Fibroblast of skin of scalp (primary cell): Measurements from ENCODE around the gene PCNX1.
"Not testable (repeated sequence)": the region's sequence is repeated elsewhere in the genome, so short reads cannot be mapped to it uniquely, and the experiment has no call there.

Source experiments
- DNase-seq: peaks from one replicate; pipeline ENCODE4 v3.0.0-alpha.2; 2013

Gene PCNX1

DNA sequence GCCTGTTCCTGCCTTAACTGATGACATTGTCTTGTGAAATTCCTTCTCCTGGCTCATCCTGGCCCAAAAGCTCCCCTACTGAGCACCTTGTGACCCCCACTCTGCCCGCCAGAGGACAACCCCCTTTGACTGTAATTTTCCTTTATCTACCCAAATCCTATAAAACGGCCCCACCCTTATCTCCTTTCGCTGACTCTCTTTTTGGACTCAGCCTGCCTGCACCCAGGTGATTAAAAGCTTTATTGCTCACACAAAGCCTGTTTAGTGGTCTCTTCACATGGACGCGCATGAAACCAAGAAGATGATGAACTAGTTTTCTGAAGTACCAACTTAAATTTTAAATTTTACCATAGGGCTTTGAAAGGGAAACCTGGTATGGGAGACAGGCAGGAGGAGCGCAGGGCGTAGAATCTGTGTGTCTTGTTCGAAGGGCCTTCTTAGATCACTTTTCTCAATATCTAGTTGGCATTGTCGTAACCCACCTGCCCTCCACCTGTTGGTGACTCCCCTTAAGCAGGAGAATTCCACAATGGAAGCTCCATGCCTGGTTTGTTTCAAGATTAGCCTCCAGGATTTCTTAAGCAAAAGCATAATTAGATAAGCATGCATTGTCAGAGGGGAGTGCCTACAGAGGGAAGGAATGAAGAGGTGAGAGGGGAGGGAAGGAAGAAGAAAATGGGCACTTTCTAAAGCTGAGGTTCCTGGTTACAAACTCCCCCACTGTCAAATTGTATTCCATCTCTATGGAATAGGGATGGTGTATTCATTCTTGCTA, 222.6 kb downstream of the PCNX1 start:
- not testable (repeated sequence) for DNase-seq

DNA sequence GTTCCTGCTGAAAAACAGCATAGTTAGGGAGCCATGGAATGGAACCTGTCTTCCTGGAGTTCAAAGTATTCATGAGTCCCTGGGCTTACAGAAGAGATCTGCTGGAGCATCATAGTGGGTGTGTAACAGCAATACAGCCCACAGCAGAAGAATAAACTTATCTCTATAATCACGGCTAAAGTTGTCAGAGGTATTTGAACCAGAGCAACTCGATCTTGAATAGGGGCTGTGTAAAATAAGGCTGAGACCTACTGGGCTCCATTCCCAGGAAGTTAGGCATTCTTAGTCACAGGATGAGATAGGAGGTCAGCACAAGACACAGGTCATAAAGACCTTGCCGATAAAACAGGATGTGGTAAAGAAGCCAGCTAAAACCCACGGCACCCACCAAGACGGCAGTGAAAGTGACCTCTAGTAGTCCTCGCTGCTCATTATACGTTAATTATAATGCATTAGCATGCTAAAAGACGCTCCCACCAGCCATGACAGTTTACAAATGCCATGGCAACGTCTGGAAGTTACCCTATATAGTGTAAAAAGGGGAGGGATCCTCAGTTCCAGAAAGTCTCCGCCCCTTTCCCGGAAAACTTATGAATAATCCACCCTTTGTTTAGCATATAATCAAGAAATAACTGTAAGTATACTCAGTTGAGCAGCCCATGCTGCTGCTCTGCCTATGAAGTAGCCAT, 223.4 kb downstream of the PCNX1 start:
- DNase-seq = peak; percentile 23

DNA sequence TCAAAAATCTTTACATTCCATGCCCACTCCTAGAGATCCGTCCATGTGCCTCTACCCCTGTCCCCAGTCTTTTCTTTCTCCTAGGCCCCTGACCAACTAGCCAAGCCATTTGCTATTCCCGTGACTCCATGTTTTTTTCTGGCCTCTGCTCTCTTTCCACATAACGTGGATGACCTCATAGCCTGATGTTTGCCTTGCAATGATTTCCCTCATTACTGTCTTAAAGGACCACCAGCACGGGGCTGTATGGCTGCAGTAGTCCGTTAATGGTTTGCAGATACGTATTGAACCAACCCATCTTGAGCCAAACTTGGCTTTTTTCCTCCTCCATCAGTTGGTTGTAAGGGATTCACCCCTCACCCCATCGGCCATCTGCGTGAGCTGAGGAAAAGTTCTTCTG, 226.0 kb downstream of the PCNX1 start:
- DNase-seq = no peak

DNA sequence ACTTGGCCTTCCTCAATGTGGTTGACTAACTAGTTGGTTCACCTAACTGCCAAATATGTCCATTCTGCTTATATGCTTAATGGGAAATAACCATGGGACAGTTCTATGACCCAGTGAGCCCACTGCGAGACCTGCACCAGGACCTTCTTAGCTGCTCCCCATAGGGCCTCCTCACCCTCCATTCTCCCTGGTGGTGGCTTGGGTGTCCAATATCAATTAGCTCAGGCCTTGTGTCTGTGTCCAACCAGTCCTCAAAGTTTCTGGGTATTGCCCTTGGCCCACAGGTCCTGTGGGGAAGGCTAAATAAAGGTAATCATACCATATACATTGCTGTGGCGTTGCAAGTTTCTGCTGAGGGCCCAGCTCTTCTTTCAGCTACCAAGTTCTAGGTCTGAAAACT, 228.2 kb downstream of the PCNX1 start:
- DNase-seq = no peak

DNA sequence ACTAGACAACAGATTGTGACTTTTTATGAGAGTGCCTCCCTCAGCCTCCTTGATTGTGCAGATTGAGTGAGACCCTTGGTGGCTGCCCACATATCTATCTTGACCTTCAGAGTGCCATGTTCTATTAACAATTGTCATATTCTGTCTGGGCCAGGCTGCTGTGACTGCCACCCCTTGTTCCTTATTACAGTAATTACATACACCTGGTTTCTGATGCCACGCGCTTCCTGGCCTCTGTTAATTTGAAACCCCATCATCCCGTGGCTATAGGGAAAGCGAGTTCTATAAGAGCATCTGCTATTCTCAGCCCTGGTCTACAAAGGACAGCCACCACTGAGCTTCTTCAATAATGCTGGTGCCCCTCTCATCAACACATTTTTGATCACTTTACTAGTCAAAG, 228.7 kb downstream of the PCNX1 start:
- no peak for DNase-seq

DNA sequence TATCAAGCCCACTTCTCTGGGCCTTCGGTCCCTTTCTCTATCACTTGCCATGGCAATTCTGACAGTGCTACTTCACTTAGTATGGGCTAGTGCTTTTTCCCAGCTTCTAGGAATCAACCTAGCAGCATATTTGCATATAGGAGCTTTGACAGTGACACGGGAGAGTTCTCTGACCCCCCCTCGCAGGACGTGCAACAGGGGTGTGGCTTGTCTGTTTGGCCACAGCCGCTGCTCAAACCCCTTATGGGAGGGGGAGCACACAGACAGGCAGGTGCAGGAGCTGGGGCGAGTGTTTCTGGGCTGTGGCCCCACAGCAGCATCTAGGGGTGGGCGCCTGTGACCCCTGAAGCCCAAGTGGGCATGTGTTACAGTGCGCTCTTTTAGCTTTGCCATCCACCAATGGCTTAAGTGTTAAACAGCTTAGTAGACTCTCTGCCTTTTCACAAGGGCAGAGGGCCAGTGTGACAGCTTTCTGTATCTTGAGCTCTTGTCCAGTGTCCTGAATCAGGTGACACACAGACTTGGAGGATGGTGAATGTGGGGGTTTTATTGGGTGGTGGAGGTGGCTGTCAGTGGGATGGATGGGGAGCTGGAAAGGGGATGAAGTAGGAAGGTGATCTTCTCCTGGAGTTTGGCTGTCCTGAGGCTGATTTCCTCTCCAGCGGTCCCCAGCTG, 229.3 kb downstream of the PCNX1 start:
- no peak for DNase-seq

DNA sequence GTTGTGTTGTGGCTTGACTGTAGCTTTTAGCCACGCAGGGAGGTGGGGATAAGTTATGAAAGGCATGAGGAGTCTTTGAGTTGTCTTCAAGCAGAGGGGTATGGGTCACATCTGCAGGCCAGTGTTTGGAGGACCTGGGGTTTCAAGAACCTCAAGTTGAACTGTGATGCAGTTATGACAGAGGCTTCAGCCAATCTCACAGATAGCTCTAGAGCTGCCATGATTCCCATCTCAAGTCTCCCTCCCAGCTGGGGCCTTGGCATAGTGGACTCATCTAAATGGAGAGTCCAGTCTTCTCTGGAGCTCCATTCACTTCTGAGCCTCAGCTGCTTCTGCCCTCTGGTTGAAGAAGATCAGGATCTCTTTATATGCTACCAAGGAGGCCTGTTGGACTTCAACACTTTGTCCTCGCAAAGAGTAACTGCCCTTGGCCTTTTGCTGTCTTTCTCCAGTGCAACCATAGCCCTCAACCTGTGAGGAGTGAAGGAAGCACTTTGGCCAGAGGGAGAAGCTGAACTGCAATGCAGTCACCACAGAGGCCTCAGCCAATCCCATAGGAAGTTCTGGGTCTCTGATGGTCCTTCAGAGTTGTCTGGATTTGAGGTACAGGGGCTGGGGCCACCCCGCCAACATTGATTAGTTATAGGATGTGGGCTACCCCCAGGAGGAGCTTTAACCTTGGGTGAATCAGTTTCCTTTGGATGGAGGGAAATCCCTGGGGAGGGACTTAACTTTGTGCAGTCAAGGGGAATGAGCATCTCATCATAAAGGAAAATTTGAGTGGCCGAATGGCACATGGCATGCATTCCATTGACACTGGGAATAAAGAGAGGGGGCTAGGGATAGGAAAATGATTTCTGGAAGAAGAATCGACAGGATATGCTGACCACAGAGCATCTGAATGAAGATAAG, 230.5 kb downstream of the PCNX1 start:
- peak; percentile 42 for DNase-seq

DNA sequence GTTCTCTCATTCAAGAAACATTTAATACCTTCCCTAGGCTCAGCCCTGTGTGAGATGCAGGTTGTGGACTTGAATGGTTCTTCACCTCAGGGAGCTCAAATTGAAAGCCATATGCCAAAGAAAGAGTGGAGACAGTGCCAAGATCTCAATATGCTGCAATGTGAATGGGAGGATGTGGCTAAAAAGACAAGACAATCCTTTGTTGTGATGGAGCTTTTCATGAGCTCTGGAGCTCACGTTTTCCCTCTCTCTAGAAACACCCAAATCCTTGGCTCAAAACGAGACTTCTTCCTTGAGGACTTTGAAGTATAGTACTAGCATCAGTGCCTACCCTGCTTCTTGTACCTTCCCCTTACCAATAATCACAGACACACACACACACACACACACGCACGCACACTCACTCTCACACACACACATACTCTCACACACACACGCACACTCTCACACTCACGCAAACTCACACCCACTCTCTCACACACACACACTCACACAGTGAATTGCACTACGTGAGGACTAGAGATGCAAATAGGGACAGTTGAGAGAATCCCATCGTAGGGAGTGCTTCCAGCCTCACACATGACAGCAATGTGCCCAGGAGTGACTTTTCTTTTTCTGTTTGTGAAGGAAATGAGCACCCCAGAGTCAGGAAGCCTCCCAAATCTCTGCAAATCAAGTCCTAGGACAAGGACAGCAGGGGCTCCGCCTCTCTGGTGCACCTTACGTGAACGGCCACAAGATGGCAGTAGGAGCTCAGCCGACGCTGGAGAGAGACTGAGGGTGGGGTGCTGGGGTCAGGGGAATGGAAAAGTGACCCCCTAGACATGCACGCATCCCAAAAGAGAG, 231.4 kb downstream of the PCNX1 start:
- peak; percentile 60 for DNase-seq

DNA sequence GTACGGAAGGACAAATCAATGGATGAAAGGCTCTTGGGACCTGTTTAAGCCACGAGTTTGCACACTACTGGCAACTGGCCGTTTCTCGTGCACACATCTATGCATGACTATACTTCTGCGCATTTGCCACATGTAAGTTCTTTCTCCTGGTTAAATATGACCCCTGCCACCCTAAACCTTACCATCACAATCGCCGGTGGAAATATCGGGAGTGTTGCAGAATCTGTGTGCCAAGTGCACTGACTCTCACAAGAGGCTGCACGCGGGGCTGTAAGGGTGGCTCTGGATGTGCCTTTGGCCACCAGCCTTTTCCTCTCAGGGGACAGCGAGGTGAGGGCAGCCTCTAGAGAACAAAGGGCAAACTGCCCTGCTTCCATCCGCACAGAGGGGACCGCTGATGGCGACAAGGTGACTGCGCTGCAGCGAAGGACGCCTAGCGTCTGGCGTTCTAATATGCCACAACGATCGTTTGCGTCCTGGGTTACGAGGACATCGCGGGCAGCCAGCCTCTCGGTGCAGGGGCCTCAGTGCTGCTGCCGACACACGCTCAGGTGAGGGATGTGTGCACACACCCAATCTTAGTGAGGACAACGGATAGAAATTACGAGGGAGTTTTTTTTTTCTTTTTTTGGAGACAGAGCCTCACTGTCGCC, 232.2 kb downstream of the PCNX1 start:
- no peak for DNase-seq

DNA sequence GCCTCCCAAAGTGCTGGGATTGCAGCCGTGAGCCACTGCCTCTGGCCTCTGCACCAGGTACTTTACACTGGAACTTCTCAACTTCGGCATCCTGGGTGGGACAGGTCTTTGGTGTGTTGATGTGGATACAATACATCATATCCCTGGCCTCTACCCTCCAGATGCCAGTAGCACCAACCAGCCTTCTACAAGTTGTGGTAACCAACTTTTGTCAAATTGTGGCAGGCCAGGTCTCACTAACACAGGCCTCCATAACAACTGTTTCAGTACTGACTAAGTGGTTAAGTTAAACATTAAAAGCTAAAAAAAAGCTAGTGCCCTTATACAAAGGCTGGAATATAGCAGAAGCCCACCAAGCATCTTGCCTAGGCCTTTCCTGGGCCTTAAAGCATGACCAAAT, 232.9 kb downstream of the PCNX1 start:
- no peak for DNase-seq

DNA sequence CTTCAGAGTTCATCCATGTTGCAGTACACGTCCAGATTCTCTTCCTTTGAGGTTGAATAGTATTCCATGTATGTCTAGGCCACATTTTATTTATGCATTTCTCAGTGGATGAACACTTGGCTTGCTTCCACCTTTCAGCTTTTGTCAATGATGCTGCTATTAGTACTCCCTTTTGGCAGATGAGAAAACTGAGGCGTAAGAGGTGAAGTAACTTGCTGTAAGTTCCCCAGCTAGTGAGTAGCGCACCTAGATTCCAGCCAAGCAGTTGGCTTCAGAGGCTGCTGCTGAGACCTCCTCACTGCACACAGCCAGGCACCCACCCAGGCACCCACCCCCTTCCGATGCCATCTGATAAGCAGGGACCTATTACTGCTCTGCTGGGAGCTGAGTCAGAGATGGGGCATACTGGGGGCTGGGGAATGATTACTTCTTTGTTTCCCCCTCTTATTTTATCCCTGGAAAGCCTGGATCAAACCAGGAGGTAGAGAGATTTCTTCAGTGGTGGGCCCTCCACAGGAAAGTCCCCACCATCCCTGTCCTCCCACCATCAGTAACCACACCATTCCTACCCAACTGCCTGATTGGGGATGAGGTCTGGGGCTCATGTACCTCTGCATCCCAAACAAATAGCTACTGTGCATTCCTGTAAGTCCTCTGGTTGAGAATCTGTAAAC, 234.6 kb downstream of the PCNX1 start:
- DNase-seq = peak; percentile 74

DNA sequence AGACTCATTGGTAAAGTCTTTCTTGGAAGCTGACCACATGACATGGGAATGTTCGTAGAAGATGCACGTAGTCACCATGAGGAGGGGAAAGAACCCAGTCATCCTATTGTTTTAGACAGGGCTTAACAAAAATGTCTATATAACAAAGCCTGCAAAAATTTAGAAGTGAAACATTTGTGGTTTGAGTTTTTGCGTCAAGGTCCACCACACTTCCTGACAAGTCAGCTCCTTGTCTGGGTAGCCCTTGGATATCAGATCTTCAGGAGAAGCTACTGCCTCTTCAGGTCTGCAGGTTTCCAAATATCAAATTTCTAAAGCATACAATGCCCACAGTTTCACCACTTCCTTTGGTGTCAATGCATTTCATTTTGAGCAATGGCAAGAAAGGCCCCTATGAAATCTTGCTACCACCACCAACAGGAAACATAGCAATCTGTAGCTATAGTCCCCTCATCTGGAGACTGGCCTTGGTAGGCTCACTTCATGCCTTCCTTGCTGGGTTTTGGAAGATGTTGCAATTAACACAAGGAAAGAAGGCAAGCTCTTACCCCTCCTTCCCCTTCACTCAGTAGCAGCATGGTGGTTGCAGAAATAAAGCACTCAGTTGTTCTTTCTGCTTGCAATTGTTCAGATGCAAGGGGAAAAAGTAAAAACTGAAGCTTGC, 235.2 kb downstream of the PCNX1 start:
- peak; percentile 92 for DNase-seq

DNA sequence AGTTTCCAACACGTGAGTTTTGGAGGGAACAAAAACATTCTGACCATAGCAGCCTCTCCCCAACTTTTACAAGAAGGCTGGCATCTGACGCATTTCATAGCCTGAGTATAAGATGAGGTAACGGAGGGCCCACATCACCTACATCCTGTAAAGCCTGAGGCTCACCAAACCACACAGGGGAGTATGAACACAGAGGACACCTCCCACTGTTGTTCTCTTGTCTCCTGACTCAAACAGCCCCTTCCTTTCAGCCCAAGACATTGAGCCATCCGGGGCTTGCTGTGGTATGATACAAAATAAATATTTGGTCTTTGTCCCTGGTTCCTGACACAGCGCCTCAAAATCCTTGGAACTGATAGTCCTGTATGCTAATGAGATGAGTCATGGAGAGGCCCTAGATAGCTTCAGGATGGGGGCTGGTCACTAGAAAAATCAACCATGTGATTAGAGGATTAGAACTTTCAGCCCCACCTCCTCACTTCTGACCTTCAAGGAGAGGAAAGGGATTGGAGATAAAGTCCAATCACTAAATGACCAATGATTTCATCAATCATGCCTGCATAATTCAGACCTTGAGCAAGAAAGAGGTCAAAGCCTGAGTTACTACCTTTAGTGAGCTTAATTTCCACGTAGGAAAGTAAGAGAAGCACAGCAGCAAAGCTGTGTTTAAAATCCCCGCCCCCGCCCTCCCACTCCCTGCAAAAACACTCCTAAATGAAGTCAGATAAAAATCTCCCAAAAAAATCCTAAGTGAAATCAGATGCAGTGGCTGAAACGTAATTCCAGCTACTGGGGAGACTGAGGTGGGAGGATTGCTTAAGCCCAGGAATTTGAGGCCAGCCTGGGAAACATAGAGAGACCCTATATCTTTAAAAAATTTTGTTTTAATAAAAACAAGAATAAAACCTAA, 236.4 kb downstream of the PCNX1 start:
- DNase-seq = peak; percentile 75

DNA sequence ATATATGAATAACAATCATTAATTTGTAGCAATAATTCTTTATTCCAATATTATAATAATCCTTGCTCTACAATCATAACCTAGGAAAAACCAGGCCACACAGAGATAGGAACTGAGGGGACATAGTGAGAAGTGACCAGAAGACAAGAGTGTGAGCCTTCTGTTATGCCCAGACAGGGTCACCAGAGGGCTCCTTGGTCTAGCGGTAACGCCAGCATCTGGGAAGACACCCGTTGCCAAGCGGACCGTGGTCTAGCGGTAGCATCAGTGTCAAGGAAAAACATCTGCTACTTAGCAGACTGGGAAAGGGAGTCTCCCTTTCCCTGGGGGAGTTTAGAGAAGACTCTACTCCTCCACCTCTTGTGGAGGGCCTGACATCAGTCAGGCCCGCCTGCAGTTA, 240.1 kb downstream of the PCNX1 start:
- DNase-seq = not testable (repeated sequence)

DNA sequence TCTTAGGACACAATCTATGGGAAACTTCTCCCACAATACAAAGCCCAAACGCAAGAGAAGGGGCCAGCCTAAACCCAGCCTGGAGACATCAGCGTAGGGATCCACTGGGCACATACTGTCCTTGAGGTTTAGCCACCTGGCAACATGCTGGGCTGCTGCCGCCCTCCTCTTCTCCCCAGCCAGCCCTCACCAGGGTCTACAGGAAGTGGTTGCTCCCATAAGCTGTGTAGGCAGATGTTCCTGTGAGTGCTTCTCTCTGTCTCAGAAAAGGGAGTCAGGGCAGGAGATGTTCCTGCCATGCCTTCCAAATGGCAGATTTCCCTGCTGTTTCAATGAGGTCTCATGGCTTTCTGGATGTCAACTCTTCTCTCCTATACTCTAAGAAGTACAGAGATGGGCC, 241.4 kb downstream of the PCNX1 start:
- no peak for DNase-seq

DNA sequence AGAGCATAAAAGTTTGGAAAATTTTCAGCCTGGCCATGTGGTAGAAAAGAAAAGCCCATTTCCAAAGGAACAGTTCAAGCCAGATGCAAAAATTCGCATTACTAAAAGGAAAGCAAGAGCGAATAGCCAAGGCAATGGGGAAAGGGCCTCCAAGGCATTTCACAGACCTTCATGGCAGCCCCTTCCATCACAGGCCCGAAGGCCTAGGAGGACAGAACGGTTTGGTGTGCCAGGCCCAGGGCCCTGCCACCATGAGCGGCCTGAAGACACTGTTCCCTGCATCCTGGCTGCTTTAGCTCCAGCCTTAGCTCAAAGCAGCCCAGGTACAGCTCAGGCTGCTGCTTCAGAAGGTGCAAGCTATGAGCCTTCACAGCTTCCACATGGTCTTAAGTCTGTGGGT, 243.5 kb downstream of the PCNX1 start:
- DNase-seq = no peak

DNA sequence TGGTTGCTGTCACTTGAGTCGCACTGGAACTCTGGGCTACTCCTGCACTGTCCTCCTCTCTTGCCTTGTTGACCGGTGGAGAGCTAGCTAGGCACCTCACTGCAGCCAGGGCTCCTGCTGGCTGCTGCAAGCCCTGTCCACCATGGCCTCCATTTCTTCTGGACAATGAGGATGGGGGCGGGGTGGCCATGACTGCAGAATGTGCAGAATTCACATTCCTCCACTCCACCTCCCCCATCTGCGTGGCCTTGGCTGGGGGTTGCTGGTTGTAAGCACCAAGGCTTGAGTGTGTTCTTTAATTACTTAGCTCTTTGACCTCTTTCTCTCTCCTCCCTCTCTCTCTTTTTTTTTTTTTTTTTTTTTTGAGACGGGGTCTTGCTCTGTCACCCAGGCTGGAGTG, 248.5 kb downstream of the PCNX1 start:
- no peak for DNase-seq

DNA sequence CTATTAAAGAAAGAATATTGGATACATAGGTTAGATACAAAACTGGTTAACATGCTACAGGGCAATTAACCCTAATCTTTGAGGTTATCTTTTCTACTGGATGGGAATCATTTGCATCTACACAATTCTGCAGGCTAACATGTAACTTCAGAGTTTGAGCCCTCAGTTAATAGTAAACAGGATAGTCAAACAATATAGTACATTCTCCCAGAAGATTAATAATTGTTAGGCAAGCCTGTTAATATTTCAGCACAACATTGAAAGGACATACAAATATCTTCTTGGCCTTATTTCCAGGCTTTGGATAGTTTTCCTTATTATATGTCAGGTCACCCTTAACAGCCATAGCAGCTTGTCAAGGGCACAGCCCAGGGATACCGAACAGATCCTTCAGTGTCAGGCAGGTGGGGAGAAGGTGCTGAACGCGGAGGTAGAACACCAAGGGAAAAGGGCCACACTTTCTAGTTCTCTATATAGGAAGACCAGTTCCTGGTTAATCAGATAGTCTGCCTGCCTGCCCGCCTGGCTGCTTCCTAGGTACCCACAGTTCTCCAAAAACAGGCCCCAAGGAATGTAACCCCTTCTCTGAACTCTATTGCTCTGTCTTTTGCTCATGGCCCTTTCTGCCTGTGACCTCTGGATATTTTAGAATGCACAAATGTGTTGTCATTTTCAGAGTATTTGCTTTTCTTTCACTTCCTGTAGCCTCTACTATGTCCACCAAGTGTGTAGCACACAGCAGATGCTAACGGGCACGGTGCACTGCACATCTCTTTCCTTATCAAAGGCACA, 256.0 kb downstream of the PCNX1 start:
- DNase-seq = no peak
